DMS153 (cell line): ENCODE data around the gene AVPR2.
A peak's percentile ranks its signal among the peaks of the same experiment; 100 is the strongest.

Source experiments
- DNase-seq: peaks from one replicate; lab custom pipeline; 2025; lab: John Stamatoyannopoulos, UW

The AVPR2 gene

GRCh38 chrX:153952373-153953026 lies 48.0 kb downstream of the AVPR2 start:
- DNase-seq: no peak

GRCh38 chrX:153953342-153953830 lies 48.9 kb downstream of the AVPR2 start:
- peak; percentile 28 for DNase-seq

- DNase-seq: no peak
Measured at GRCh38 chrX:153953892-153954557, 49.6 kb downstream of the AVPR2 start.

GRCh38 chrX:153954558-153955227 lies 50.2 kb downstream of the AVPR2 start:
- no peak for DNase-seq

- no peak for DNase-seq
Measured at GRCh38 chrX:153955228-153955732, 50.8 kb downstream of the AVPR2 start.

- DNase-seq: no peak
Measured at GRCh38 chrX:153956044-153956907, 51.8 kb downstream of the AVPR2 start.
